Epithelial cell of proximal tubule (primary cell): ENCODE results near the gene RNU4-1. TPM values are rescaled to one million over a fixed set of nuclear protein-coding genes. Genes with fewer than 3 reads are reported as not detected.

Source experiments
- DNase-seq: peaks from one replicate; pipeline ENCODE4 v3.0.0-alpha.2; 2011; ENCODE audit warnings: low read depth
- H3K4me3 ChIP-seq: 2 replicates; pipeline ENCODE4 v1.5.1; 2011; ENCODE audit warnings: low read depth, mild to moderate bottlenecking, low read length
- total RNA-seq: library from RNA; depleted of rRNA; stranded (reverse); fragments of >200 nt; gene quantifications from 2 replicates; pipeline ENCODE4 v1.2.3, GENCODE V29; 2015
- TF ChIP-seq, protein P1 (sequence below): conservative IDR thresholded peaks from 2 replicates; pipeline ENCODE4 v1.5.1; 2012; ENCODE audit warnings: low read depth, mild to moderate bottlenecking, low read length

Gene RNU4-1
- total RNA-seq, 1 donor from 2014 or later: under 0.01 TPM

GRCh38 chr12:120332041-120332440 is 39.0 kb upstream of the RNU4-1 start:
- no peak overlapping the region for H3K4me3 ChIP-seq
- DNase-seq: no peak
- TF ChIP-seq, protein P1, sequence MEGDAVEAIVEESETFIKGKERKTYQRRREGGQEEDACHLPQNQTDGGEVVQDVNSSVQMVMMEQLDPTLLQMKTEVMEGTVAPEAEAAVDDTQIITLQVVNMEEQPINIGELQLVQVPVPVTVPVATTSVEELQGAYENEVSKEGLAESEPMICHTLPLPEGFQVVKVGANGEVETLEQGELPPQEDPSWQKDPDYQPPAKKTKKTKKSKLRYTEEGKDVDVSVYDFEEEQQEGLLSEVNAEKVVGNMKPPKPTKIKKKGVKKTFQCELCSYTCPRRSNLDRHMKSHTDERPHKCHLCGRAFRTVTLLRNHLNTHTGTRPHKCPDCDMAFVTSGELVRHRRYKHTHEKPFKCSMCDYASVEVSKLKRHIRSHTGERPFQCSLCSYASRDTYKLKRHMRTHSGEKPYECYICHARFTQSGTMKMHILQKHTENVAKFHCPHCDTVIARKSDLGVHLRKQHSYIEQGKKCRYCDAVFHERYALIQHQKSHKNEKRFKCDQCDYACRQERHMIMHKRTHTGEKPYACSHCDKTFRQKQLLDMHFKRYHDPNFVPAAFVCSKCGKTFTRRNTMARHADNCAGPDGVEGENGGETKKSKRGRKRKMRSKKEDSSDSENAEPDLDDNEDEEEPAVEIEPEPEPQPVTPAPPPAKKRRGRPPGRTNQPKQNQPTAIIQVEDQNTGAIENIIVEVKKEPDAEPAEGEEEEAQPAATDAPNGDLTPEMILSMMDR: no peak

GRCh38 chr12:120331390-120331789 is 38.4 kb upstream of the RNU4-1 start:
- TF ChIP-seq, protein P1: no peak
- H3K4me3 ChIP-seq: no peak overlapping the region
- DNase-seq: no peak

DNA sequence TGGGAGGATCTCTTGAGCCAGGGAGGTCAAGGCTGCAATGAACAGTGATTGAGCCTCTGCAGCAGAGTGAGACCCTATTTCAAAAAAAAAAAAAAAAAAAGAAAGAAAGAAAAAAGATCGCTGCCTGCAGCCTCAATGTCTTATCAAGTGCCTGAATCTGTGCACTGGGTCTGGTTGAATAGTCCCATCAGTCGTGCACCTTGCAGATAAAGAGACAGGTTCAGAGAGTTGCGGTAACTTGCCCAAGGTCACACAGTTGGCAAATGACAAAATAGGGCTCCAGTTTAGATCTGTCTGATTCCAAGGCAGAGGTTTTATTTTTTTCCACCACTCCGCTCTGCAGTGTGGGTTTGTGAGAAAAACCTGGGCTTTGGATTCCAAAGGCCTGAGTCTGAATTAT is 35.2 kb upstream of the RNU4-1 start:
- TF ChIP-seq, protein P1: no peak
- no peak overlapping the region for H3K4me3 ChIP-seq
- DNase-seq: no peak

- DNase-seq: no peak
- TF ChIP-seq, protein P1: no peak
Measured at GRCh38 chr12:120327593-120327992, 34.6 kb upstream of the RNU4-1 start, which contains the start of gene PLA2G1B. TSS of gene PLA2G1B (minus strand) at chr12:120327779. CDS start at chr12:120327753, 26 bp downstream.

DNA sequence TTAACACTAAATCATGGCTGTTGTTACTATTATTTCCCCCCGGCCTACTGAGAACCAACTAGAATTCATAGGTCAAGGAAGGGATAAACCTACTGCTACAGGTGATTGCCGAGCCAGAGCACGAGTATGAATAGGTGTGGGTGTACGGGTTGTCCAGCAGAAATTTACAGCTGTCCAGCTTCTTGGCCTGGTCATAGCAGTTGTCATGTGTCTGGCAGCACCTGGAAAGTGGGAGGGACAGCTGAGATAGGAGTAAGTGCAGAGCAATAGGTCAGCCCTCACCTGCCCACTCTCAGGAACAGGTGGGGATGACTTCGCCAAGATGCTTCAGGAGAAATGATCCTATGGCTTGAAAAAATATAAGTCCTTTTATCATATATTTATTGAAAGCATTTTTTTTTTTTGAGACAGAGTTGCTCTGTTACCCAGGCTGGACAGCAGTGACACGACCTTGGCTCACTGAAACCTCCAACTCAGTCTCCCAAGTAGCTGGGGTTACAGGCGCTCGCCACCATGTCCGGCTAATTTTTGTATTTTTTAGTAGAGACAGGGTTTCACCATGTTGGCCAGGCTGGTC is 31.9 kb upstream of the RNU4-1 start:
- DNase-seq: no peak
- no peak overlapping the region for H3K4me3 ChIP-seq
- TF ChIP-seq, protein P1: no peak

More at GRCh38 chr12:120327593-120327992, 34.6 kb upstream of the RNU4-1 start, which contains the start of gene PLA2G1B:
- no peak within 1 kb of the TSS for H3K4me3 ChIP-seq

GRCh38 chr12:120323772-120324171 is 30.7 kb upstream of the RNU4-1 start:
- H3K4me3 ChIP-seq: no peak overlapping the region
- TF ChIP-seq, protein P1: no peak
- DNase-seq: no peak
